HG03280 (cell line): Measurements from ENCODE around the gene SAMD15.
A peak's percentile ranks its signal among the peaks of the same experiment; 100 is the strongest.
"Not testable (repeated sequence)": the region's sequence is repeated elsewhere in the genome, so short reads cannot be mapped to it uniquely, and the experiment has no call there.

ENCODE experiments used
- ATAC-seq: cut with Tn5 transposase; IDR thresholded peaks from one replicate; pipeline ENCODE4 v1.9.1; 2021; ENCODE audit warnings: mild to moderate bottlenecking, moderate library complexity; ENCODE audit not compliant: unreplicated experiment

The SAMD15 gene

GRCh38 chr14:77376771-77377501 is at the start of gene SAMD15, which contains the start of gene TMED8:
Gene SAMD15 (plus strand): TSS chr14:77377379. CDS start chr14:77377419, 40 bp downstream.
Gene TMED8 (minus strand): TSS chr14:77377094. CDS start chr14:77377053, 41 bp downstream.
- peak; percentile 89 for ATAC-seq

DNA sequence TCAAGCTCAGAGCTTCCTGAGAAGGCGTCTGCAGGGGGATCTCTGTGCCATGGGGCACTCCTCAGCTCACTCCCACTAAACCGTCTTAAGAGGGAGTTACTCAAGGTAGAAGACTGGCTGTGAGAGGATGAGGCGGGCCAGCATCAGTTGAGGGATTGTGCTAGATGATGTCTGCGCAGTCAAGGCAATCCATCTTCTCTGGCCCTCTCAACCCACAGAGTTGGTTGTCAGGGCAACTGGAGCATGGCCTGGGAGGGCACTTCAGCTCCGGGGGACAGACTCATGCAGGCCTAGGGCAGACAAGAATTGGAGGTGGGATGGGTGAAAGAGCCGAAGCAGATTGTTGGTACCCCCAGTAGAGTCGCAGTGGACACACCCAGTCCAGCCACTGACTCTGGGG is 47.3 kb upstream of the SAMD15 start:
- no peak for ATAC-seq

DNA sequence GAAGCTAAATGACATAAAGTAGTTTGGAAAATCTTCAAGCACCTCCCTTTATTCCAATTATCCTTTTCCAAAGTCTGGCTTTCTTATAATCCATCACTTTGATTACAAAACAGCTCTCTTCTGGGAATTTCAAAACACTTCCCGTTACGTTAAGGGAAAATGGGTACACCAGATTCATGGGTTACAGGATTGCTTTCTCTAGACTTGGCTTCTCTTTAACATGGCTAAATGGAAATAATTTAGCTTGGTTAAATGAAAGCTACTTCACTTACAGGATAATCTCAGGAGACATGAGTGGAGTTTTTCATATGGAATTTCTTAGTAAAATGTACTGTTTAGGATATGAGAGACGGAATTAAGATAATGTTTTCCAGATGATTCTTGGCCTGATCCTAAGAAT is 41.6 kb upstream of the SAMD15 start:
- ATAC-seq: no peak

GRCh38 chr14:77337255-77337654 is 39.9 kb upstream of the SAMD15 start:
- ATAC-seq: not testable (repeated sequence)

- ATAC-seq: no peak
Observed at GRCh38 chr14:77337880-77338279, 39.3 kb upstream of the SAMD15 start.

DNA sequence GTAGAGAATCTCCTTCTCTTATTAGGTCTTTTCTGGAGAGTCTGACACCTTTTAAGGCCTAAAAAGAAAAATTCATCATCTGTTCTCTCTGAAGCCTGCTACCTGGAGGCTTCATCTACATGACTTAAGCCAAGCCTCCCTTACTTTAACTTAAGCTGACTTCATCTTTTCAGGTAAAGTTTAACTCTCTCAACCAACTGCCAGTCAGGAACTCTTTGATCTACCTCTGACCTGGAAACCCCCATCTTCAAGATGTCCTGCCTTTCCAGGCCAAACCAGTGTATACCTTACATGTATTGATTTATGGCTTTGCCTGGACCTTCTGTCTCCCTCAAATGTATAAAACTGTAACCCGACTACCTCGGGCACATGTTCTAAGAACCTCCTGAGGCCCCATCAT is 38.9 kb upstream of the SAMD15 start:
- no peak for ATAC-seq

DNA sequence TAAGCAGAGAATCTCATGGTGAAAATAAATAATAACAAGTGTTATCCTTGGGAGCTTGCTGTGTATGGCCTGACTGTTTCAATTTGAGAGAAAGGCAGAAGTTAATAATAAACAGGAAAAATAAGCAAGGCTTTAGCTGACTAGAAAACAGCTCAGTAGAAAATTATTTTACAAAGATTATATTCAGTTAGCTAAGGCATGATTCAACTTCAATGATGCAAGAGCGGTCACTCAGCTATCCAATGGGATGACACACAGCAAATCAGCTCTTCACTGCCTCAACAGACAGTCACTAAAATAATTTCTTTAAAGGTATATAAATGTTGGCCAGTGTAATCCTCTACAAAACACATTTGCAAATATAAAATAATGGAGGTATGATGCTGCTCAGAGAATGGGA is 37.8 kb upstream of the SAMD15 start:
- ATAC-seq: no peak

DNA sequence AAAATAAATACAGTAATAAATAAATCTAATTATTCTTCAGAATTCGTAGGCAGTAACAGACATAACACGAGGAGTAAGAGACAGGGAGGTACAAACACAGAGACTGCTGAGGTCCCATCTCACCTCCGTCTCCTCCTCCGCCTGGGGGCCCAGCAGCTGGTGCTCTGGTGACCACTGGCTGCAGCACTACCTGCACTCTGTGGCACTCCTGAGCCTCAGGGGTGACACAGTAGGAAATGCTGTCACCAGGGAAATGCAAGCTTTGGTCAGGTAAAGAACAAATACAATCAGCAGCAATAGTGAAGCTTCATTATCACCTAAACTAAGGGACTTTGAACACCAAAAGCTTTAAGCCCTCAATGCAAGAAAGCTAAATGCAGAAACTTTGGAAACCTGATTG is 36.8 kb upstream of the SAMD15 start:
- no peak for ATAC-seq

- no peak for ATAC-seq
Observed at GRCh38 chr14:77342726-77343397, 34.3 kb upstream of the SAMD15 start.

- no peak for ATAC-seq
Observed at GRCh38 chr14:77343662-77344061, 33.5 kb upstream of the SAMD15 start.

- ATAC-seq: no peak
Observed at GRCh38 chr14:77344377-77344996, 32.7 kb upstream of the SAMD15 start.

DNA sequence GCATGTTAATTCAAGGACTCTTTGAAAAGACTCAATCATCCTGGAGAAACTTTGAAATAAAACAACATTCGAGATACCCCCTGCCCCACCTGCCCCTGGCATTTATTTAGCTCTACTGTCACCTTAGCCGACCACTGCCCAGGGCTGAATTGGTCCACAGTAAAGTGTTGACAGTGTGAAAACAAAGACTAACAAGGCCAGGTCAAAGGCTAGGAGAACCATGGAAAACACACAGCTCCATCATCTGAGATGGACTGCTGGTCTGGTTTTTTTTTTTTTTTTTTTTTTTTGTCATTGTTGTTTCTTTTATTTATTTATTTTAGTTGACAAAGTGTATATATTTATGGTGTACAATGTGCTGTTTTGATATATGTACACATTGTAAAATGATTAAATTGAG is 30.7 kb upstream of the SAMD15 start:
- ATAC-seq: no peak

- ATAC-seq: no peak
Observed at GRCh38 chr14:77347751-77348150, 29.4 kb upstream of the SAMD15 start.

DNA sequence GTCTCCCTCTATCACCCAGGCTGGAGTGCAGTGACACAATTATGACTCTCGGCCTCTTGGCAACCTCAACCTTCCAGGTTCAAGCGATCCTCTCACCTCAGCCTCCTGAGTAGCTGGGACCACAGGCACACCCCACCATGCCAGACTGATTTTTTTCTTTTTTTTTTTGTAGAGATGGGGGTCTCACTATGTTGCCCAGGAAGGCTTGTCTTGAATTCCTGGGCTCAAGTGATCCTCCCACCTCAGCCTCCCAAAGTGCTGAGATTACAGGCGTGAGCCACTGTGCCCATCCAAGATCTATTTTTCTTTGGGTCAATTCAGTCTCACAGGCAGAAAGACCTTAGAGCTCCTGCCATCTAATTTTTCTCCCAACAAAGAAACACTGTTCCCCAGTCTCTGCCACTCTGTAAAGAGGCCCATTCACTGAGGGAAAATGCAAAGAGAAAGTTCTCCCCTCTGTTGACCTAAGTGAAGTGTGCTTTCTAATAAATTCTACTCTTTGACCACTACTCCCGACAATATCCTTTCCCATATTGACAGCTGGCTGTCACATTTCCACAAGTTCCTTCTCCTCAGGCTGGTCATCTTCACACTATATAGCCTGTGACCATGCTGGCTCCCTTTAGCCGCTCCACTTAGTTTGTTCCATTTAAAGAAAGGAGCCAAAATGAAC is 23.6 kb upstream of the SAMD15 start:
- ATAC-seq: no peak

GRCh38 chr14:77355811-77356210 is 21.4 kb upstream of the SAMD15 start:
- ATAC-seq: no peak

GRCh38 chr14:77356899-77357298 is 20.3 kb upstream of the SAMD15 start:
- ATAC-seq: no peak

DNA sequence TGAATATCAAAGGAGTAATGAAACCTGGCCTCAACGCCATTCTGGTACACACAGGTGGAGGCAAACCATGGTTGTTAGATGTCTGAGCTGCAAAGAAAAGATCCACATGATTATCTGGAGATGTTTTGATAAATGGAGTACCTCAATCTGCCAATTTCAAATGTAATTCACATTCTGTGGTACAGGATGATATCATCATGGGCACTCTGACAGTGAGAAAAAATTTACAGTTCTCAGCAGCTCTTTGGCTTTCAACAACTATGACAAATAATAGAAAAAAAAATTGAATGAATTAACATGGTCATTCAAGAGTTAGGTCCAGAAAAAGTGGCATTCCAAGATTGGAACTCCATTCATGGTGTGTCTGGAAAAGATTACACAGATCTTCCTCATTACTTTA is 17.6 kb upstream of the SAMD15 start:
- ATAC-seq: no peak

GRCh38 chr14:77364146-77364545 is 13.0 kb upstream of the SAMD15 start:
- no peak for ATAC-seq

DNA sequence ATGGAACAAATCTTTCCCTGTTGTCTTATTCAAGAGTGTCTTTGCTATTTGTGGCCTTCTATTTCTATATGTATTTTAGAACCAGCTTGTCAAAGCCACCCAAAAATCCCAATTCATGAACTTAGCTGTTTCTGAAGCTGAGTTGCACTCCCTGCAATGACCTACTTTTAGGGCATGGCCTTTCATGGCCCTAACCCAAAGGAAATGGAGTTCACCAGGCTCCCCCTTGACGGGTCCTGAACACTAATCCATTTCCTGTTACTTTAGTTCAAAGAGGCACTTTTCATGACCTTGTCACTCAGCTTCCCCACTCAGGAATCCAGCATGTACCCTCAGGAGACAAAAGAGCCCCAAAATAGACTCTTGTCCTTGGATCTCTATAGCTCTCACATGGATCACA is 7.9 kb upstream of the SAMD15 start:
- no peak for ATAC-seq

DNA sequence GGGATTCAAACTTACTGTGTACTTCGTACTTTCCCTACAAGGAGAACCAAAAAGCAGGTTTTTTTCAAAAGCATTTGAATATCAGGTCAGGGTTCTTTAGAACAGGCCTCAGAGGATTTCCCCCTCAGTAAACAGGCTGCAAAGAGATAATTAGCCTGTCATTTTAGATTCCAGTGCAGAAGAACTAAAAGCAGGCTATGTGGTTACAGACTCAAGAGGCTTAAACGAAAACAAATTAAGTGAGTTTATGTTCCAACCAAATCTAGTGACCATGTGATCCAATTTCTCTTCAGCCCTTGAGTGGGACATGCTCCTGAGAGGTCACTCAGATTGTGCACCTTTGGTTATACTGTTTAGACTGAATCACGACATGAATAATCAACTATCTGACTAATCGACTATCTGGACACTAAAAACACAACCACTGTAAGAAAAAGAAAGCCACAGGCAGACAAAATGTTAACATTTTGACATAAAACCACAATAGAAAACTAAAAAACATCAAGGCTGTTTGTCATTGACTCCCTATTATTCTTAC is 4.8 kb upstream of the SAMD15 start:
- ATAC-seq: no peak
